Measurements from ENCODE around the gene TMEM123. TPM values are rescaled to one million over a fixed set of nuclear protein-coding genes. Genes with fewer than 3 reads are reported as not detected.

Gene TMEM123
- total and polyA plus RNA-seq, 2 of the 13 experiments (the other 11 are each of a cell fraction or from before 2014, with no cell fraction given) = 365 to 2,761 TPM

- TF ChIP-seq POLR2AphosphoS2 (IDR thresholded peaks at IDR 0.05; ENCODE audit: low read depth, low read length) = no peak
- TF ChIP-seq GABPA (IDR thresholded peaks at IDR 0.05; ENCODE audit: low read depth, low read length) = no peak
- peak; percentile 60 for TF ChIP-seq GABPA (CRISPR knock-in tag; IDR thresholded peaks at IDR 0.05; ENCODE audit: low read depth)
- no peak for TF ChIP-seq KDM5B (CRISPR knock-in tag; IDR thresholded peaks at IDR 0.05; ENCODE audit: borderline replicate concordance)
- no peak for TF ChIP-seq CHD2 (IDR thresholded peaks at IDR 0.05; ENCODE audit: low read depth, low read length)
- TF ChIP-seq RBAK (CRISPR knock-in tag; IDR thresholded peaks at IDR 0.05) = no peak
- no peak for TF ChIP-seq MBNL3 (CRISPR knock-in tag; conservative IDR thresholded peaks at IDR 0.05)
- peak; percentile 64; the same call in 1 of the 2 replicates for TF ChIP-seq YEATS4 (CRISPR knock-in tag; IDR thresholded peaks at IDR 0.05; ENCODE audit: borderline replicate concordance)
- TF ChIP-seq ZNF30 (CRISPR knock-in tag; IDR thresholded peaks at IDR 0.05) = no peak
- TF ChIP-seq FOXA3 (CRISPR knock-in tag; IDR thresholded peaks at IDR 0.05) = peak; percentile 85
- TF ChIP-seq ZKSCAN5 (CRISPR knock-in tag; IDR thresholded peaks at IDR 0.05) = no peak
- peak; percentile 40; the same call in 1 of the 2 replicates for TF ChIP-seq ZNF652 (CRISPR knock-in tag; IDR thresholded peaks at IDR 0.05; ENCODE audit: borderline replicate concordance, low read depth)
- TF ChIP-seq, protein P1, sequence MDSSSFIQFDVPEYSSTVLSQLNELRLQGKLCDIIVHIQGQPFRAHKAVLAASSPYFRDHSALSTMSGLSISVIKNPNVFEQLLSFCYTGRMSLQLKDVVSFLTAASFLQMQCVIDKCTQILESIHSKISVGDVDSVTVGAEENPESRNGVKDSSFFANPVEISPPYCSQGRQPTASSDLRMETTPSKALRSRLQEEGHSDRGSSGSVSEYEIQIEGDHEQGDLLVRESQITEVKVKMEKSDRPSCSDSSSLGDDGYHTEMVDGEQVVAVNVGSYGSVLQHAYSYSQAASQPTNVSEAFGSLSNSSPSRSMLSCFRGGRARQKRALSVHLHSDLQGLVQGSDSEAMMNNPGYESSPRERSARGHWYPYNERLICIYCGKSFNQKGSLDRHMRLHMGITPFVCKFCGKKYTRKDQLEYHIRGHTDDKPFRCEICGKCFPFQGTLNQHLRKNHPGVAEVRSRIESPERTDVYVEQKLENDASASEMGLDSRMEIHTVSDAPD (CRISPR knock-in tag; IDR thresholded peaks at IDR 0.05) = peak; percentile 84
- TF ChIP-seq ZNF234 (CRISPR knock-in tag; conservative IDR thresholded peaks at IDR 0.05) = no peak
- no peak for TF ChIP-seq ZNF251 (CRISPR knock-in tag; IDR thresholded peaks at IDR 0.05)
- TF ChIP-seq ZNF432 (CRISPR knock-in tag; IDR thresholded peaks at IDR 0.05; ENCODE audit: borderline replicate concordance) = no peak
- no peak for TF ChIP-seq RELA (CRISPR knock-in tag; IDR thresholded peaks at IDR 0.05)
- TF ChIP-seq REL (CRISPR knock-in tag; conservative IDR thresholded peaks at IDR 0.05) = no peak
- no peak for TF ChIP-seq ATM (IDR thresholded peaks at IDR 0.05; ENCODE audit: borderline replicate concordance)
- TF ChIP-seq SNAPC2 (CRISPR knock-in tag; IDR thresholded peaks at IDR 0.05) = peak; percentile 63; the same call in 1 of the 2 replicates
- peak; percentile 70 for TF ChIP-seq TCF7 (IDR thresholded peaks at IDR 0.05; ENCODE audit: low read depth)
- TF ChIP-seq JUN (CRISPR knock-in tag; IDR thresholded peaks at IDR 0.05) = no peak
- no peak for TF ChIP-seq ZNF839 (CRISPR knock-in tag; IDR thresholded peaks at IDR 0.05; ENCODE audit: borderline replicate concordance)
- TF ChIP-seq ZNF350 (CRISPR knock-in tag; IDR thresholded peaks at IDR 0.05; ENCODE audit: borderline replicate concordance, low read depth) = no peak
- TF ChIP-seq NFIC (IDR thresholded peaks at IDR 0.05; ENCODE audit: low read length) = peak; percentile 77
- TF ChIP-seq, protein P2, sequence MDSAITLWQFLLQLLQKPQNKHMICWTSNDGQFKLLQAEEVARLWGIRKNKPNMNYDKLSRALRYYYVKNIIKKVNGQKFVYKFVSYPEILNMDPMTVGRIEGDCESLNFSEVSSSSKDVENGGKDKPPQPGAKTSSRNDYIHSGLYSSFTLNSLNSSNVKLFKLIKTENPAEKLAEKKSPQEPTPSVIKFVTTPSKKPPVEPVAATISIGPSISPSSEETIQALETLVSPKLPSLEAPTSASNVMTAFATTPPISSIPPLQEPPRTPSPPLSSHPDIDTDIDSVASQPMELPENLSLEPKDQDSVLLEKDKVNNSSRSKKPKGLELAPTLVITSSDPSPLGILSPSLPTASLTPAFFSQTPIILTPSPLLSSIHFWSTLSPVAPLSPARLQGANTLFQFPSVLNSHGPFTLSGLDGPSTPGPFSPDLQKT (CRISPR knock-in tag; IDR thresholded peaks at IDR 0.05; ENCODE audit: borderline replicate concordance) = no peak
- no peak for TF ChIP-seq ZBTB42 (CRISPR knock-in tag; IDR thresholded peaks at IDR 0.05)
- TF ChIP-seq ZNF562 (CRISPR knock-in tag; IDR thresholded peaks at IDR 0.05; ENCODE audit: borderline replicate concordance) = no peak
- TF ChIP-seq ZNF263 (CRISPR knock-in tag; IDR thresholded peaks at IDR 0.05) = peak; percentile 77
- TF ChIP-seq NAIF1 (CRISPR knock-in tag; IDR thresholded peaks at IDR 0.05; ENCODE audit: borderline replicate concordance) = no peak
- TF ChIP-seq ZNF703 (CRISPR knock-in tag; IDR thresholded peaks at IDR 0.05; ENCODE audit: borderline replicate concordance) = no peak
- no peak for TF ChIP-seq ZNF619 (CRISPR knock-in tag; IDR thresholded peaks at IDR 0.05)
- TF ChIP-seq TFAP4 (IDR thresholded peaks at IDR 0.05; ENCODE audit: borderline replicate concordance, low read depth) = no peak
Measured at GRCh38 chr11:102476812-102477211, 24.2 kb upstream of the TMEM123 start (continued).

All from HepG2 (cell line).